NB4 (cell line): ENCODE data around the gene NUDCD3.

Experiments
- CTCF ChIP-seq: IDR thresholded peaks from one replicate; pipeline ENCODE4 v1.5.1; 2012; ENCODE audit warnings: low read depth, low read length
- MYC ChIP-seq: IDR thresholded peaks from 2 replicates; pipeline ENCODE4 v1.6.1; 2011; ENCODE audit warnings: low read depth, low read length

DNA sequence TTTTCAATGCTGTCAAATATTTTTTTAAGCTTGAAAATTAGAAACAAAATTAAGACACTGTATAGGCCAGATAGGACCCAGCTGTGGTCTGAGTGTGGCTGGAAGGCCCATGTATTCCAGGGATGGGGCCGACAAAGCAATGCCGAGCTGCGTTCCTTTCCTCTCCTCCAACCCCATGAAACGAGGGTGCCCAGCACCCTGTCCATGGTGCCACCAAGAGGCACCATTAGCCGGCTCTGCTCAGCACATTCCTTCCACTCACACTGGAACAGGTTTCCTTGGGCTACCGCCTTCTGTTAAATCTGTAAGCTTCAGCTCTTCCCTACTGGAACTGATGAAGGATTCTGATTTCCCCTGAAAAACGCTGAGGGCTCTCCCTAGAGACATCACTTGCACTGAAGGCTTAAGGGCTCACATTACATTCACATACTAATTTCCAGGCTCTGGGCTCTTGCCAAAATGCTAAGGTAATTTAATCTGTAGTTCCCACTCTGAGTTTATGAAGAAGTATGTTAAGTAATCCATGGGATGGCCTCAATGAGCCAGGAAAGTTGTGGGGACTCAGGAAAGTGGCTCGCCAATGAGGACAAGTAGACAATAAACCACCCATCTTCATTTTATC is 91.4 kb downstream of the NUDCD3 start:
- no peak for TF ChIP-seq CTCF
- TF ChIP-seq MYC, result no peak
